ENCODE results near the gene ARHGEF39.

DNA sequence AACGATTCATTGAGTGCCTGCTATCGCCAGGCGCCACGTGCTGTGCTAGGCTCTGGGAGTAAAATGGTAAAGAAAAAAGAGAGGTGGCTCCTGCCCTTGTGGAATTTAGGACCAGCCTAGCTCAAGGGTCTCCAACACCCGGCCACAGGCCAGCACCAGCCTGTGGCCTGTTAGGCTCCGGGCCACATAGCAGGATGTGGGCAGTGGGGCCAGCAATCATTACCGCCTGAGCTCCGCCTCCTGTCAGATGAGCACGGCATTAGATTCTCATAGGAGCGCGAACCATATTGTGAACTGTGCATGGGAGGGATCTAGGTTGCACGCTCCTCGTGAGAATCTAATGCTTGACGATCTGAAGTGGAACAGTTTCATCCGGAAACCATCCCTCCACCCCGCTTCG lies 8.6 kb downstream of the ARHGEF39 start:
- TF ChIP-seq GATA2 (IDR thresholded peaks at IDR 0.05; ENCODE audit: low read depth, low read length) (no peak), GATA3 (IDR thresholded peaks at IDR 0.05; ENCODE audit: low read depth, low read length) (no peak)

Data from SH-SY5Y (cell line).